Measurements from ENCODE around the gene ADAMTSL1. TPM values are rescaled to one million over a fixed set of nuclear protein-coding genes. Genes with fewer than 3 reads are reported as not detected.

Gene ADAMTSL1
- total RNA-seq, 6 experiments from 2014 or later: 0.73 to 2.1 (median 0.89) TPM

- ATAC-seq (peak in 1 of 4 donors; percentile 63), DNase-seq (no peak)
- no peaks in the 10 kb centered on the region for H3K27me3 ChIP-seq
- no peaks in the 10 kb centered on the region for H3K4me1 ChIP-seq
- no peak overlapping the region for H3K4me3 ChIP-seq
- no peak overlapping the region for H3K27ac ChIP-seq
- TF ChIP-seq POLR2A (IDR thresholded peaks at IDR 0.05) (no peak), CTCF (IDR thresholded peaks at IDR 0.05) (no peak)
- 17% methylated on average over 1 of the region's 1 CpG for WGBS (ENCODE audit: insufficient coverage, low coverage, low lambda C conversion rate, missing lambda C conversion rate)
- no peaks in the 10 kb centered on the region for H3K9me3 ChIP-seq
- intact Hi-C loops (cut with DNase I): no loop called here
- no peaks in the 10 kb centered on the region for H3K36me3 ChIP-seq
Measured at GRCh38 chr9:18678821-18679590, 205.1 kb downstream of the ADAMTSL1 start.

- Histone ChIP-seq H3K4me3 (no peak overlapping the region), H3K27ac (no peak overlapping the region), H3K36me3 (no peaks in the 10 kb centered on the region), H3K4me1 (peaks cover 0 to 14% (median 4%) of the 10 kb centered on the region in 4 donors), H3K27me3 (no peaks in the 10 kb centered on the region), H3K9me3 (no peaks in the 10 kb centered on the region)
- 75% methylated on average over 6 of the region's 6 CpGs for WGBS (ENCODE audit: insufficient coverage, low coverage, low lambda C conversion rate, missing lambda C conversion rate)
- no peak for DNase-seq
- no peak for ATAC-seq
- intact Hi-C loops (cut with DNase I): no loop called here
- TF ChIP-seq CTCF (IDR thresholded peaks at IDR 0.05): no peak
- TF ChIP-seq POLR2A (IDR thresholded peaks at IDR 0.05): no peak
Measured at GRCh38 chr9:18682907-18683306, 209.0 kb downstream of the ADAMTSL1 start.

- no peak for DNase-seq
- Histone ChIP-seq H3K4me1 (peaks cover 0 to 14% (median 4%) of the 10 kb centered on the region in 4 donors), H3K4me3 (no peak overlapping the region), H3K9me3 (no peaks in the 10 kb centered on the region), H3K36me3 (no peaks in the 10 kb centered on the region), H3K27me3 (no peaks in the 10 kb centered on the region), H3K27ac (no peak overlapping the region)
- no peak for ATAC-seq
- TF ChIP-seq POLR2A (IDR thresholded peaks at IDR 0.05) (no peak), CTCF (IDR thresholded peaks at IDR 0.05) (no peak)
- intact Hi-C loops (cut with DNase I): no loop called here
- 89% methylated on average over 12 of the region's 12 CpGs for WGBS (ENCODE audit: insufficient coverage, low coverage, low lambda C conversion rate, missing lambda C conversion rate)
Measured at GRCh38 chr9:18683312-18683711, 209.4 kb downstream of the ADAMTSL1 start.

- H3K4me3 ChIP-seq: no peak overlapping the region
- H3K27ac ChIP-seq: no peak overlapping the region
- TF ChIP-seq POLR2A (IDR thresholded peaks at IDR 0.05): no peak
- no peak for TF ChIP-seq CTCF (IDR thresholded peaks at IDR 0.05)
- H3K27me3 ChIP-seq: no peaks in the 10 kb centered on the region
- H3K4me1 ChIP-seq: peaks cover 0 to 14% (median 4%) of the 10 kb centered on the region in 4 donors
- H3K36me3 ChIP-seq: no peaks in the 10 kb centered on the region
- WGBS (ENCODE audit: insufficient coverage, low coverage, low lambda C conversion rate, missing lambda C conversion rate): 41% methylated on average over 1 of the region's 1 CpG
- ATAC-seq (no peak), DNase-seq (no peak)
- intact Hi-C loops (cut with DNase I): no loop called here
- no peaks in the 10 kb centered on the region for H3K9me3 ChIP-seq
Measured at GRCh38 chr9:18683851-18684250, 209.9 kb downstream of the ADAMTSL1 start.

Measured in right lobe of liver (tissue), 6 donors.